Body of pancreas (tissue), 4 donors: ENCODE measurements around the gene PIEZO1.

Source experiments
- CTCF ChIP-seq, 7 experiments: fragments of 450-650 bp in 4 of 7; fragments of 200-600 bp in 3 of 7; sonication (generic) in 3 of 7; IDR thresholded peaks; one replicate each; pipeline ENCODE4 v1.5.1; 2016 to 2019; ENCODE audit warnings: antibody characterized with exemption in 7 of 7
- POLR2A ChIP-seq, 3 donors: fragments of 450-650 bp; IDR thresholded peaks; one replicate each; pipeline ENCODE4 v1.6.1; 2016; ENCODE audit warnings: antibody characterized with exemption in 3 of 3, mild to moderate bottlenecking in 2 of 3

- TF ChIP-seq CTCF (IDR thresholded peaks at IDR 0.05), result no peak
- no peak for TF ChIP-seq POLR2A (IDR thresholded peaks at IDR 0.05)
These were observed 68.8 kb downstream of the PIEZO1 start for GRCh38 chr16:88716201-88716600.
